Right kidney (tissue), 1 donor: ENCODE results near the gene GPR149.

ENCODE experiments used
- DNase-seq: peaks from one replicate; pipeline ENCODE4 v3.0.0-alpha.2; 2016

The GPR149 gene

DNA sequence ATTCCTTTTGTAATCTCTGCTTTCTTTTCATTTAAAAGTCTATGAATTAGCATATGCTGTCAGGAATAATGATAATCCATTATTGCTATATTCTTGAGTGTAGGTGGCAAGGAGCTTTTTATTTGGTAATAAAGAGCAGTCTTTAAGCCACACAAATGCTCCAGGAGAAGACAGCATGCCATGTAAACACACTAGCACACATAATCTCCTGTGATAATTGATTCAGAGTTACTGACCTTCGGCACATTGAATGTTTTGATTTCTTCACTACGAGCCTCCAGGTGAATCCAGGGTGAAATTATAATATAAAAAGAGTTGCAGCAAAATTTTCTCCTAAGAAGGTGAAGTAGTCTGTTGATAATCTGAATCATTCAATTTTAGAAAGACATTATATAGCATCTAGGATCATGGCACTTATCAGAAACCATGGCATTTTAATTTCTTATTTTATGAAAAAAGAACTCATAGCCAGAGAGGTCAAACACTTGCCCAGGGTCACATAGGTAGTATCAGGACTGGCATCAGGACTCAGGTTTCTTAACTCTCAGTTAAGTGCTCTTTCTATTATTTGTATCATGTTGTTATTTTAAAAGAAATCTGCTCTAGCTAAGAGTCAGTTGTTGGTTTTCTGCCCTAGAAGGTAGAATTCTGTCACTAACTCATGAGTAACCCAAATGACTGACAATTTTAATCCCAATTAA lies 84.4 kb downstream of the GPR149 start:
- no peak for DNase-seq

DNA sequence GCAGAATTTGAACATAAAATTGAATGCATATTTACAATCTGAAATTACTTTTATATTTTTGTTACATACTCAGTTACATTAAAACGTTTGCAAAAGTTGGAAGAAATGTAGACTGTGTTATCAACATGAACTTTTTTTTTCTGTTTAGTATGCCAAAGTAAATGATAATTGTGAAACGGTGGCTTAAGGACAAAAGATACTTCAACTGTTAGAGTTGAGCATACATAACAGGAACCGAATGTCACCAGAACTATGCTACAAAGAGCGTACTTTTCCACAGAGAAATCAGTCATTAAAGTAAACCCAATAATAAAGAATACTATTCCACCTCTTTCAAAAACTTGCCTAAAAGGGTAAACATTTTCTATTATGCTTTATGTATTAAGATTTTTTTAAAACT lies 91.4 kb downstream of the GPR149 start:
- DNase-seq = no peak

DNA sequence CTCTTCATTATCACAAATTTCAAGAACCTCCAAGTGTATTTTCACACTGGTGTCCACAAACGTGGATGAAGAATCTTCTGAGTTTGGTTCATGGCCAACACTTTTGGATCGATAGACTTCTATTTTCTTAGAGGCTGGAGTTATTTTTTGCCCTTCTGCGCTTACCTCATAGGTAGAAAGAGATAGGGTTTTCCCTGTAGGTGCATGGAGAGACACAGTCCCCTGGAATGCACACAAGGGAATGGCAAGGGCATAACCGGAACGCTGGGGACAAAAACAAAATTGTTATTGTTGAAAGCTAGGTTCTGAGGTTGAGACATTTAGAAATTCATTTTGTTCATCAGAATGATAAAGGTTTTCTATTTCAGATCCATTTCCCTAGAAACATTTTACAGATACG lies 92.0 kb downstream of the GPR149 start:
- no peak for DNase-seq

DNA sequence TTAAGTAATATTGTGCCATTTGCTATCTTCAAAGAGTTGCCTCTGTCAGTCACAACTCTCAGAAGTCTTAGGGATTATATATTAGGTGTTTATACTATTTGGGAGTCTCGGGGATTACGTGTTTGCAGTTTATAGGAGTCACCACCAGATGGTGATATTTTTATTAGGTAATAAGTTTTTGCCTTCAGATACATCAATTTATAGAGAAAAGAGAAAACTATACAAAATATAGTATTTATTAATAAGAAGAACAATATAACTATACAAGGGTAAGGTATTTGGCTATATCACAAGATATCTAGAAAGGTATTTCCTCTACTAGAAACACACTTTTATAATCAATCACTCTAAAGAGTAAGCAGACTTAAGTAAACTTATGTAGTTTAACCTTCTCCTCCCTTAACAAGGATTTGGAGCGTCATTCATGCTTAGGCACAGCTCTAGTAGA lies 95.0 kb downstream of the GPR149 start:
- no peak for DNase-seq

DNA sequence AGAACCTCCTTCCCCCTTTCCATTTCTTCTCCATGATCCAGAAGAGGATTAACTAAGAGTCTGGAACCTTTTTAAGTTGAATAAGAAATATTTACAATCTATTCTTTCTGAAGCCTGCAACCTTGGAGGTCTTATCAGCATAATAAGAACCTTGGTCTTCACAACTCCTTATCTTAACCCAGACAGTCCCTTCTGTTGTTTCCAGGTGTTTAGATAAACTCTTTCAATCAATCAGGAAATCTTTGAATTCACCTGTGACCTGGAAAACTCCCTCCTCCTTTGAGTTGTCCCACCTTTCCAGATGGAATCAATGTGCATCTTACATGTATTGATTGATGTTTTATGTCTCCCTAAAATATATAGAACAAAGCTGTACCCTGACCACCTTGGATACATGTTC lies 102.1 kb downstream of the GPR149 start:
- no peak for DNase-seq

DNA sequence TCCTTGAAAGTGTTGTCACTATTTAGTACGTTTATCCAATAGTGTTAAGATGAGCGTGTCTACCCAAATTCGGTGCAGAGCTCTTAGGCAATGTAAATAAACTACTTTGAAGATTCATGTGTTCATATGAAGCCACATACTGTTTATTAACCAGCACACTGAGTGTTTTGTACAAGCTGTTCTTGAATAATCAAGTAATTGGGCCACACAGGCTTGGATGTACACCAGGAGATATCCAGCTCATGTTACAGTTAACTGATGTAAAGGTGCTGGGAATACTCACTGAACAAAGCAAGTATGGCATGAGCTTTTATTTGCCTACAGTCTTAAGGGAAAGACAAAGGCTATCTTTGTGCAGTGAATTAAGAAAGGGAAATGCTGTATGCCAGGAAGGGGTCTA lies 105.1 kb downstream of the GPR149 start:
- DNase-seq = no peak

DNA sequence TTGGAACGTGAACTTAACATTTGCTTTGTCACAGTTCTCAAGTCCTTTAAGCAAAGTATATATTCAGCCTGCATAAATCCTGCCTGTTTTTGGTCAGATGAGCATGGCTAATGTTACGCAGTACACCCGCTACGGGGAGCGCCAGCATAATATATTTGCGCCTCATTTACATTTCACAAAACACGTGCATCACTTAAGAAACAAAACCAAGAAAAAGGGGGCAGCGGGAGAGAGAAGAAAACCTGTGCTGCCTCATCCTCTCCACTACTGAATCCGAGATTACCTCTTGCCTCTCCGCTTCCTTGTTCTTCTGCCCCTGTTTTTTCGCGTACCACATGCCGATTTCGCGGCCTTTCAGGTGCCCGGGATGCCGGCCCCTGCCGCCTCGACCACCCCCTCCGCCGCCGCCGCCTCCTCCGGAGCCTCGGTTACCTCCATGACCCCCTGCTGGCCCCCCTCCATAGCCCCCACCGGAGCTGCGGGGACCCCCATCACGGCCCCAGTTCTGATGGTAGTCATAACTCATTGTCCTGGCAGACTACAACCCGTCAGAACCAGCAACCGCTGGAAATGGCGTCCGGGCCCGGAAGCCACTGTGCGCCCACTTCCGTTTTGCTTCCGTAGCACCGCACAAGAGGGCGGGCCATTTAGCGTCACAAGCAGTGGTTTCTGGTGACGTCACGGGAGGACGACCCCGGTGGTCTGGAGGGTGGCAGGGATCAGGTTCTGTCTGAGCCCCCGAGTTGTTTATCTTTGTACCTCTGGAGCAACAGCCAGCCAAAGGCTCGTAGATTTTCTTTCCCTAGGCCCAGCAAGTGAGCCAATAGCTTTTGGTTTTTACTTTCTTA lies 105.9 kb downstream of the GPR149 start, which contains the start of gene DHX36:
DHX36 (minus strand) TSS at position 597 of the 848 bp plus-strand sequence; CDS start at position 526, 71 bp downstream.
- DNase-seq = peak; percentile 84

DNA sequence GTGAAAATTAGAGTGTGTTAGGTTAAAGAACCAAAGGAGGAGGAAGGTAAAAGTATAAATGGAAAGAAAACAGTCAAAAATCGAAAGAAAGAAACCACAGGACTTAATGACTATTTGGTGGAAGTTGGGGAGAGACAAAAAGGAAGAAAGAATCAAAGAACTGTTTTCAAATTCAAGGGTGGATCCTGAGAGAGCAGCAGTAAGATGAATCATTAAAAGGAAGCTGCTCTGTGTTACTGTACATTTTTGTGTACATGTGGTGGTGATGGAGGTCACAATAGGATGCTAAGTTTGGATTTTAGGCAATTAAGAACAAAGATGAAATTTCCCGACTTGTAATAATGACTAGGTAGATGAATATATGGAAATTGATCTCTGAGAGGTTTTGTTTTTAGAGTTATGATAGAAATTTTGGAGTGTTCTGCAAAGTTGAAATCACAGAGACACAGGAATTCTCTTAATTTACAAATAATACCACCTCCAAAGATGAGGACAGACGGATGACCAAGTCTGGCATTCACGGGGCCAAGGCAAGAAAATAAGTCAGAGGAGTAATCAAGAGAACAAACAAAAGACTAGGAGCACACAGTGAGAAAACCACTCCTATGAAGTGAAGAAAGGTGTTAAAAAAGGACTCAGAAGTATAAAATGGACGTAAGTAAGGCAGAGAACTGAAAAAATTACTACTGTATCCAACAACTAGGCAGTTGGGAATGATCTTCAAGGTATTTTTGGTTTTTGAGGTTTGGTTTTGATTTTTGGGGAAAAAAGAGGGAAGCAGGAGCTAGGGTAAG lies 112.8 kb downstream of the GPR149 start:
- no peak for DNase-seq

DNA sequence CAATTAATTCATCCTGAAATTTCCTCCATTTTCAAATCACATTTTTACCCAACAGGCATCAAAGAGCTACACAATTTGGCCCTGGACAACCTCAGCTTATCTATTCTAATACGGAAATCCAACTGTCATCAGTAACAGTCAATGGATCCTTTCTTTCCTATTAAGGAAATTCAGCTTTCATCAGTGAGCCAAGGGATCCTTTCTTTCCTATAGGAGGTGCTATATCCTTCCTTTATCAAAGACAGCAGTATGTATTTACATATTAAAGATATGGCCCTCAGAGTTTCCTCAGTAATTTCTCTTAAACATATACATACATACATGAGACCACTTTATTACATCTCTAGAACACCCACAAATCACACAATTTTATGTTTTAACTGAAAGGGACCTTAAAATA lies 115.8 kb downstream of the GPR149 start:
- no peak for DNase-seq

DNA sequence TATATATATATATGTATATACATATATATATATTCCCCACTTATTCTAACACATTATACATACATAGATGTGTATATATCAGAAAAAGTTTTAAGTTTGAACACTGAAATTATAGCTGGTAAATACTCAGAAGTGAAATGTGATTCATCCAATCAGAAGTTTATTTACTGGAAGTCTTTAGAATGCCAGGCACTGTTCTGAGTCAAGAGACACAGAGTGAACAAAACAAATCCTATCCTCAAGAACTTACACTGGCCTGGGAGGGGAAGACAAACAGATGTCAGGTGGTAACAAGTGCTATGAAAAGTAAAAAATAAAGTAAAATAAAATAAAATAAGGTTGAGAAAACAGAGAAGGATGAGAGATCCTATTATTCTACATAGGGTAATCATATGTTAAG lies 119.2 kb downstream of the GPR149 start:
- no peak for DNase-seq

DNA sequence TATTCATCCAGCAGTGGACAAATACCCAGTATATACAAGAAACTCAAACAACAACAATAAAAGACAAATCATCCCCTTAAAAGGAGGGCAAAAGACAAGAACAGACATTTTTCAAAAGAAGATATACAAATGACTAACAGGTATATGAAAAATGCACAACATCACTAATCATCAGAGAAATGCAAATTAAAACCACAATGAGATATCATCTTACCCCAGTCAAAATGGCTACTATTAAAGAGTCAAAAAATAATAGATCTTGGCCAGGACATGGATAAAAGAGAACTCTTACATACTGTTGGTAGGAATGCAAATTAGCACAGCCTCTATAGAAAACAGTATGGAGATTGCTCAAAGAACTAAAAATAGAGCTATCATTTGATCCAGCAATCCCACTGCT lies 122.6 kb downstream of the GPR149 start:
- DNase-seq = no peak

DNA sequence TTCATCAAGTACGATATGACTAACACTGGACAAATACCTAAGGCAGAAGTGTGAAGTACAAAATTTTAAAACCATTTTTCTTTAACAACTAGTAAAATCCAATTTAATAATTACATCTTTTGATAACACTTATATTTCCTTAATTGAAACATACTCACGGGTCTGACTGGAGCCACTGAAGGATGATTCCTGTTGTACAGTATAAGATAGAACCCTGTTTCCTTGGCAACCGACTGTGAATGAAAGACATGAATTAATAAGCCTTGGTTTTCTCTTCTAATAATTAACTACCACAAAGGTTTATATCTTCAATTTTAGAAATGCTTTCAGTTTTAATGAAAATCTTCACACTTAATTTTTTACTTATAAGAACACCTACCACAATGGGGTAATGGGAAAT lies 125.1 kb downstream of the GPR149 start:
- DNase-seq = no peak

DNA sequence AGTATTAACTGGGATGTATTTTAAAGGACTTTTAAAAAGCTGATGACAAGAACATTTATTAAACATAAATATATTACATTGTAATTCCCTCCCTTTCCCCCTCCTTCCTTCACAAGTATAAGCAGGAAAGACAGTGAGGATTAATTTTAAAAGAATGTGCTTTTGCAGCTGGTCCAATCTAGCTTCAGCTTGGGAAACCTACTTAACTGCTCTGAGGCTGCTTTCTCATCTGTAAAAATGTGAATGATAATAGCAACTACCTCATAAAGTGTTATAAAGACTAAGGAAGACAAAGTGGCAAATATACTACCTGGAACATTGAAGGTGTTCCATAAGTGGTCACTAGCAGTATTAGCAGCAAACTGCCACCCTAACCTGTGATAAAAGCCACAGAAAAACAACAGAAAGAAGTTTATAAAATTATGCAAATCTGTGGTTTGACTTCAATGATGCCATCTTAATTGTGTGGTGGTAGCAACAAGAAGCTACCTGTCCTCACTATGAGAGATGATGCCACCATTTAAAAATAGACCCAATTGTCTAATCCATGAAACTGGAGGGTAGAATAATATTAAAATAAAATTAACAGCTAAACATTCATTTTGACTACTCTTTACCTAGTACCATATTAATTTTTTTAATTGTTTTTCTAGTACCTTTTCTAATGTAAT lies 125.7 kb downstream of the GPR149 start:
- no peak for DNase-seq

DNA sequence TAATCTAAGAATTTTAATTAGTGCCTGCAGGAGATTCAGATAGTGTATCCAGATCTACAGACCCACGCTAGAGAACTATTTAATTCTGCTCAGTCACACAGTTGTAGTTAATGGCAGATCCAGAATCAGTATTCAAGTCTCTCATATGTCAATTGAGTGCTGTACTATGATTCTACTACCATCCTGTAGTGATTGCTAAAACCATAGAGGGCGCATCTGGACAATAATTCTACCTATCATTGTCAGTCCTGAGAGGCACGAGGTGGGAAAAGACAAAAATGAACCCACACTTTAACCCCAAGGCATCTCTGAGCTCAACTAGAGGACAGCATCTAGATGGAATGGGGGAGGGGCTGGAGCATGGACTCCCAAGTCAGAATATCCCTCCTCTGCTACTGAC lies 128.4 kb downstream of the GPR149 start:
- DNase-seq = no peak

DNA sequence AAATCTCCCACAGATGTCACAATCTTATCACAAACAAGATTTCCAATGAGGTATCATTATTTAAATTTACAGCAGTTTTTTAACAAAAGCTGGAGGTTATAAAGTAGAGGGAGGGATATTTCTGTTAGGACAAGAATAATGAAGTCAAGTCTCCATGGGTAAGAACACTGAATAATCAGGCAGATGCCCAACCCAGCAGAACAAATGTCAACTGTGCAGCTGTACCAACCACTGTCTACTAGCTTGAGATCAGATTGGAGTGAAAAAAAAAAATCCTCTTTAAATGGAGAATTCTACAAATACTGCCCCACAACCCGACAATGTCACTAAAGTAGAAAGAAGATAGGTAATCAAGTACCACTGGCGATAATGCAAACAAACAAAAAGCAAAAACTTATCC lies 136.0 kb downstream of the GPR149 start:
- DNase-seq = no peak

DNA sequence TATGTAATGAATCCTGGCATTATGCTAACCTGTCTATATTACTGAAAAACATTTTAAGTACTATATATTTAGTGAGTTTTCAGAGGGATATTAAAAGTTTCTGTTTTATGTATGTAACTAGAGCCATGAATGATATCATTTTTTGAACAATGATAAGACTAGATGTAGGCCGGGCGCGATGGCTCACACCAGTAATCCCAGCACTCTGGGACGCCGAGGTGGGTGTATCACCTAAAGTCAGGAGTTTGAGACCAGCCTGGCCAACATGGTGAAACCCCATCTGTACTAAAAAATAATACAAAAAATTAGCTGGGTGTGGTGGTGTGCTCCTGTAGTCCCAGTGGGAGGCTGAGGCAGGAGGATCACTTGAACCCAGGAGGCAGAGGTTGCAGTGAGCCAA lies 139.8 kb downstream of the GPR149 start:
- no peak for DNase-seq
